Subcutaneous adipose tissue (tissue), 4 donors: ENCODE data around the gene C17orf67. TPM values are rescaled to one million over a fixed set of nuclear protein-coding genes. Genes with fewer than 3 reads are reported as not detected.

Experiments used
- total RNA-seq, 4 donors: library from RNA; depleted of rRNA; stranded (reverse); fragments of >200 nt; gene quantifications; one replicate each; pipeline ENCODE4 v1.1.0, GENCODE V29; 2016
- TF ChIP-seq, protein P1 (sequence below): fragments of 450-650 bp; IDR thresholded peaks from one replicate; pipeline ENCODE4 v1.5.1; 2016; ENCODE audit warnings: low read depth, mild to moderate bottlenecking, control low read depth, antibody characterized with exemption, moderate library complexity

The C17orf67 gene
- total RNA-seq, 4 donors from 2014 or later, result 0.66 to 1.3 (median 1.2) TPM; not detected in 1

GRCh38 chr17:56868716-56869115, 35.0 kb upstream of the C17orf67 start:
- TF ChIP-seq, protein P1, sequence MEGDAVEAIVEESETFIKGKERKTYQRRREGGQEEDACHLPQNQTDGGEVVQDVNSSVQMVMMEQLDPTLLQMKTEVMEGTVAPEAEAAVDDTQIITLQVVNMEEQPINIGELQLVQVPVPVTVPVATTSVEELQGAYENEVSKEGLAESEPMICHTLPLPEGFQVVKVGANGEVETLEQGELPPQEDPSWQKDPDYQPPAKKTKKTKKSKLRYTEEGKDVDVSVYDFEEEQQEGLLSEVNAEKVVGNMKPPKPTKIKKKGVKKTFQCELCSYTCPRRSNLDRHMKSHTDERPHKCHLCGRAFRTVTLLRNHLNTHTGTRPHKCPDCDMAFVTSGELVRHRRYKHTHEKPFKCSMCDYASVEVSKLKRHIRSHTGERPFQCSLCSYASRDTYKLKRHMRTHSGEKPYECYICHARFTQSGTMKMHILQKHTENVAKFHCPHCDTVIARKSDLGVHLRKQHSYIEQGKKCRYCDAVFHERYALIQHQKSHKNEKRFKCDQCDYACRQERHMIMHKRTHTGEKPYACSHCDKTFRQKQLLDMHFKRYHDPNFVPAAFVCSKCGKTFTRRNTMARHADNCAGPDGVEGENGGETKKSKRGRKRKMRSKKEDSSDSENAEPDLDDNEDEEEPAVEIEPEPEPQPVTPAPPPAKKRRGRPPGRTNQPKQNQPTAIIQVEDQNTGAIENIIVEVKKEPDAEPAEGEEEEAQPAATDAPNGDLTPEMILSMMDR, result no peak

DNA sequence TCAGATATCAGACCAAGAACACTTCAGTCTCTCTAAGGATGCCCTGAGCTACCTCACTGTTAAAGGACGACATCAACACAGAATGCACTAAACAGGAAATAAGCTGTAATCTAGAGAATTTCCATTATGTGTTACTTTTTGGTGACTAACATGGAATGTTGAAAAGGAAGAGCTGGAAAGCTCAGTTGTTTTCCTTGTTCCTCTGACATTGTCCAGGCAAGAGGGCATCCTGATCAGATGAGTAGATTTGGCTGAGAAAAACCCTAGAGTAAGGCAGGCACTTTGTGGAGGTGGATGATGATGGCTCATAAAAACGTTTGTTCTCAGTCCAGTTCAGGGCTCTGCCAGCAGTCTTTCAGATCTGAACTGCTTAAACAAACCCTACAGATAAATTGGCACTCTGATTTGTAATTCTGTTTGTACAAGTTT, 34.2 kb upstream of the C17orf67 start:
- TF ChIP-seq, protein P1, result no peak

GRCh38 chr17:56866496-56866895, 32.8 kb upstream of the C17orf67 start:
- TF ChIP-seq, protein P1, result no peak

GRCh38 chr17:56866076-56866475, 32.4 kb upstream of the C17orf67 start:
- TF ChIP-seq, protein P1, result no peak

- TF ChIP-seq, protein P1, result no peak
Observed at GRCh38 chr17:56863974-56864373, 30.3 kb upstream of the C17orf67 start.

- TF ChIP-seq, protein P1, result no peak
Observed at GRCh38 chr17:56861899-56862298, 28.2 kb upstream of the C17orf67 start.

DNA sequence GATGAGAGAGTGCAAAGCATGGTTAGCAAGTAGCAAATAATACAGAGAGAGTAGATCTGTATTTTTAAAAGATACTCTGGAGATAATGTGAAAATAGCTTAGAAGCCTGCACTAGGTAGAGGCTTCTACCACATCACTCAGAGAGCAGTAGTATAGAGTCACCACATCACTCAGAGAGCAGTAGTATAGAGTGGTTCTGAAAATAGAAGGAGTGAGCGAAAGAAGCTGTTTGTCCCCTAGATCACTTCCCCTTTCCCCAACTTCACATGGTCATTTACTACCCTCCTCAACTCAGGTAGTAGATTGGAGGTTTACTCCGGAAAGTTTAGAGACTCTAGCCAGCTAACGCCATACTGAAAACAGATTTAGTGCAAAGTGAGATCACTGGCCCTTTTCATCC, 17.3 kb upstream of the C17orf67 start:
- TF ChIP-seq, protein P1, result no peak
